HEK293T (cell line): ENCODE data around the gene PRKCA.

Source experiments
- ARNT ChIP-seq: fragments of 450-650 bp; IDR thresholded peaks from 2 replicates; pipeline ENCODE4 v1.6.1; 2017; ENCODE audit warnings: mild to moderate bottlenecking
- BHLHE40 ChIP-seq: fragments of 450-650 bp; IDR thresholded peaks from 2 replicates; pipeline ENCODE4 v1.6.1; 2016; ENCODE audit warnings: mild to moderate bottlenecking, moderate library complexity, borderline replicate concordance
- ELF4 ChIP-seq: fragments of 450-650 bp; IDR thresholded peaks from 2 replicates; pipeline ENCODE4 v1.6.1; 2017; ENCODE audit warnings: antibody characterized with exemption
- FOXA1 ChIP-seq: fragments of 450-650 bp; IDR thresholded peaks from 2 replicates; pipeline ENCODE4 v1.6.1; 2016; ENCODE audit warnings: mild to moderate bottlenecking
- FOXM1 ChIP-seq: fragments of 450-650 bp; IDR thresholded peaks from 2 replicates; pipeline ENCODE4 v1.6.1; 2017; ENCODE audit warnings: mild to moderate bottlenecking, borderline replicate concordance
- HDGF ChIP-seq: fragments of 450-650 bp; IDR thresholded peaks from 2 replicates; pipeline ENCODE4 v1.6.1; 2017; ENCODE audit warnings: antibody characterized with exemption, borderline replicate concordance
- L3MBTL2 ChIP-seq: fragments of 450-650 bp; conservative IDR thresholded peaks from 2 replicates; pipeline ENCODE4 v1.6.1; 2016; ENCODE audit warnings: mild to moderate bottlenecking
- LEF1 ChIP-seq: fragments of 450-650 bp; IDR thresholded peaks from 2 replicates; pipeline ENCODE4 v1.6.1; 2017; ENCODE audit warnings: mild to moderate bottlenecking, borderline replicate concordance
- NFRKB ChIP-seq: fragments of 450-650 bp; IDR thresholded peaks from 2 replicates; pipeline ENCODE4 v1.6.1; 2016; ENCODE audit warnings: mild to moderate bottlenecking, moderate library complexity
- SP1 ChIP-seq: fragments of 450-650 bp; IDR thresholded peaks from 2 replicates; pipeline ENCODE4 v1.6.1; 2017
- SUZ12 ChIP-seq: fragments of 450-650 bp; IDR thresholded peaks from 2 replicates; pipeline ENCODE4 v1.6.1; 2016; ENCODE audit warnings: mild to moderate bottlenecking
- TARDBP ChIP-seq: fragments of 450-650 bp; IDR thresholded peaks from 2 replicates; pipeline ENCODE4 v1.6.1; 2016
- ZNF384 ChIP-seq: fragments of 450-650 bp; IDR thresholded peaks from 2 replicates; pipeline ENCODE4 v1.6.1; 2016
- TF ChIP-seq, protein P1 (sequence below): fragments of 450-650 bp; IDR thresholded peaks from 2 replicates; pipeline ENCODE4 v1.6.1; 2016

DNA sequence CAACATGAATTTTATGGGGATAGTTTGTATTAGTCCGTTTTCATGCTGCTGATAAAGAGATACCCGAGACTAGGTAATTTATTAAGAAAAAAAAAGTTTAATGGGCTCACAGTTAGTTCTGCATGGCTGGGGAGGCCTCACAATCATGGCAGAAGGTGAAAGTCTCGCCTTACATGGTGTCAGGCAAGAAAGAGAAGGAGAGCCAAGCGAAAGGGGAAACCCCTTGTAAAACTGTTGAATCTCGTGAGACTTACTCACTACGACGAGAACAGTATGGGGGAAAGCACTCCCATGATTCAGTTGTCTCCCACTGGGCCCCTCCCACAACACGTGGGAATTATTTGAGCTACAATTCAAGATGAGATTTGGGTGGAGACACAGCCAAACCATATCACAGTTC lies 181.5 kb downstream of the PRKCA start:
- TF ChIP-seq FOXM1 (no peak), NFRKB (no peak), BHLHE40 (no peak), LEF1 (no peak), ZNF384 (no peak), FOXA1 (no peak), HDGF (no peak), ELF4 (no peak), SP1 (no peak), ARNT (no peak), L3MBTL2 (no peak), SUZ12 (no peak), TARDBP (no peak)
- TF ChIP-seq, protein P1, sequence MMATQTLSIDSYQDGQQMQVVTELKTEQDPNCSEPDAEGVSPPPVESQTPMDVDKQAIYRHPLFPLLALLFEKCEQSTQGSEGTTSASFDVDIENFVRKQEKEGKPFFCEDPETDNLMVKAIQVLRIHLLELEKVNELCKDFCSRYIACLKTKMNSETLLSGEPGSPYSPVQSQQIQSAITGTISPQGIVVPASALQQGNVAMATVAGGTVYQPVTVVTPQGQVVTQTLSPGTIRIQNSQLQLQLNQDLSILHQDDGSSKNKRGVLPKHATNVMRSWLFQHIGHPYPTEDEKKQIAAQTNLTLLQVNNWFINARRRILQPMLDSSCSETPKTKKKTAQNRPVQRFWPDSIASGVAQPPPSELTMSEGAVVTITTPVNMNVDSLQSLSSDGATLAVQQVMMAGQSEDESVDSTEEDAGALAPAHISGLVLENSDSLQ = no peak
